HG03571 (cell line): Measurements from ENCODE around the gene FER1L5.

Experiments used
- ATAC-seq: cut with Tn5 transposase; IDR thresholded peaks from one replicate; pipeline ENCODE4 v1.9.1; 2021; ENCODE audit not compliant: unreplicated experiment

The FER1L5 gene

DNA sequence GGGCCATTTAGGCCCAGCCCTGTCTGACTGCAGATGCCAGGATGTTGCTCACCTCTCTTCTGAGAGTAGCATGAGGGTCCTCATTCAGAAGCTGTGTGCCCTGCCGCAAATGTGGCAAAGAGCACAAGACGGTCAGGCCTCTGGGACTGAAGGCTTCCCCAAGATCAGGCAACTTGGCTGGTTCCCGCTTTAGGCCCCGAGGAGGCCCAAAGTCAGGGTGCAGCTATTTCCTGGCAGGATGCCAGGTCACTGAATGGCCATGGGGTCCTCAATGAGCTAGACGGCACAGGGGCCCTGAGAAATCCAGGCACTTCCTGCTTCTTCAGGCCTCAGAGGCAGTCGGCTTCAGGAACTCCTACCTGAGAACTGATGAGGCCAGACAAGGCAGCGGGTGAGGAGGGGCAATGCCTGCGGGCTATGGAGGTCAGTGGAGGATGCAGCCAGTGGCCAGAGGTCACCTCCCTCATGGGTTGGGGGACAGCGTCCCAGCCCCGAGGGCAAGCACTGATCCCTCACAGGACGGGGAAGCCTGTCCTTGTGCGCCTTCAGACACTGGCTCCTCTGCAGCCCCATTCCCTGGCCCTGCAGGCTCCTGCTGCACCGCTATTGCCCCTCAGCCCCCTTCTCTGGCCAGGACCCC is 52.4 kb downstream of the FER1L5 start:
- ATAC-seq, result no peak

DNA sequence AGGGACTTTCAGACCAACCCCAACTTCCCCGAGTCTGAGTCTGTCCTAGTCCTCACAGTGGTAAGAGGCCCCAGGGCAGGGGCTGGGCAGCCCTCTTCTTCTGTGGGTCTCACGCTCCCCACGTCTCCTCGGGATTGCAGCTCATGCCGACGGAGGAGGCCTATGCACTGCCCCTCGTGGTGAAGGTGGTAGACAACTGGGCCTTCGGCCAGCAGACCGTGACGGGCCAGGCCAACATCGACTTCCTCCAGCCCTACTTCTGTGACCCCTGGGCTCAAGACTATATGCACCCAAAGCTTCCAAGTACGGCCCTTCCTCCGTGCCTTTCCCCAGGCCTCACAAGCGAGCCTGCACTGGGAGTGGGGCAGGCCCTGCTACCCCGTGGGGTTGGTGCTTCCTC is 53.0 kb downstream of the FER1L5 start:
- no peak for ATAC-seq

DNA sequence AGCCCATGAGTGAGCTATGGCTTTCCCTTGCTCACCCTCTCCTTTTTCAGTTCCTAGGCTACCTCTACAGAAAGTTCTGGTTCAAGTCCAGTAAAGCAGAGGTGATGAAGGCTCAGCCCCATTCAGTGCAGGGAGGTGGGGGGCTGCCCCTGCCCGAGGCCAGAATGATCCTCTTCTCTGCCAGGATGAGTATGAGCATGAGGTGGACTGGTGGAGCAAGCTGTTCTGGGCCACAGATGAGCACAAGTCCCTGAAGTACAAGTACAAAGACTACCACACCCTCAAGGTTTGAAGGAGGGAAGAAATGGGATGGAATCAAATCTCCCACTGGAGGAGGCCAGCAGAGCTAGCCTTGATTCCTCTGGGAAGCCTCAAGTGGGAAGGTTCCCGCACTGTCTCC is 54.9 kb downstream of the FER1L5 start:
- no peak for ATAC-seq

- ATAC-seq, result no peak
Measured at GRCh38 chr2:96698221-96698861, 55.8 kb downstream of the FER1L5 start.

DNA sequence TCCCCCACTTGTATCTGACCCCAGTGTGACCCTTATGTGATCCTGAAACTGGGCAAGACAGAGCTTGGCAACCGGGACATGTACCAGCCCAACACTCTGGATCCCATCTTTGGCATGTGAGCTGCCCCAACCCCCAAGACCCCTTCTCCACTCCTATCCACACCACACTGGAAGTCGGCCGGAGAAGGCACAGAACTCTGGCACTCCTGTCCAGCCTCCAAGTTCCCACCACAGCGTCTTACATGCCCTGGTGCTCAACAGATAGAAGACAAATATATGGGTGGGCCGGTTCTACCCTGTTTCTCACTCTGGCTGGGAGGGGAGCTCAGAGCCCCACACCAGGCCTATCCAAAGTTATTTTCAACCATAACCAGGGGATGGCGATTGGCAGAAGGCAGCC is 56.5 kb downstream of the FER1L5 start:
- no peak for ATAC-seq

GRCh38 chr2:96699621-96700020 is 57.1 kb downstream of the FER1L5 start:
- ATAC-seq, result no peak

- no peak for ATAC-seq
Measured at GRCh38 chr2:96700086-96700485, 57.5 kb downstream of the FER1L5 start.

- ATAC-seq, result no peak
Measured at GRCh38 chr2:96701636-96702035, 59.1 kb downstream of the FER1L5 start.

DNA sequence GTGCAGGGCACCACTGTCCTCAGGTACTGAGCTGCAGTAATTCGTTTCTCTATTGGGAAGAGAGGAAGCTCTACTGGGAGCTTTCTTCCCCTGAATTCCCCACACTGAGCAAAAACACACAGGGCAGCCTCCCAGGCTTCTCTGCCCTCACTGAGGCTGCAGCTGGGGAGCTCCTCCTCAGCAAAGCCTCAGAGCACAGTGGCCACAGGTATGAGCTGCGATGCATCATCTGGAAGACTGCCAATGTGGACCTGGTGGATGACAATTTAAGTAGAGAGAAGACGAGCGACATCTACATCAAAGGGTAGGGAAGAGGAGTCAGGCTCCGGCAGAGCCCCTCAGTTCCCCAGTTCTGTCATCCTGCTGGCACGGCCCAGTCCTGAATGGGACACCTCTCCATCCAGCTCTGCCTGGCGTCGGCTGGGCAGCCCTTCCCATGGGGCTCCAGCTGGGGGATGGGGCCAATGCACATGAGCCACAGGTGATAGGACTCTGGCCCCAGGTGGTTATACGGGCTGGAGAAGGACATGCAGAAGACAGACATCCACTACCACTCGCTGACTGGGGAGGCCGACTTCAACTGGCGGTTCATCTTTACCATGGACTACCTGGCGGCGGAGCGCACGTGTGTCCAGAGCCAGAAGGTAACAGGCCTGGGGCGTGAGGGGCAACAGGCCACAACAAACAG is 59.7 kb downstream of the FER1L5 start:
- ATAC-seq, result no peak

DNA sequence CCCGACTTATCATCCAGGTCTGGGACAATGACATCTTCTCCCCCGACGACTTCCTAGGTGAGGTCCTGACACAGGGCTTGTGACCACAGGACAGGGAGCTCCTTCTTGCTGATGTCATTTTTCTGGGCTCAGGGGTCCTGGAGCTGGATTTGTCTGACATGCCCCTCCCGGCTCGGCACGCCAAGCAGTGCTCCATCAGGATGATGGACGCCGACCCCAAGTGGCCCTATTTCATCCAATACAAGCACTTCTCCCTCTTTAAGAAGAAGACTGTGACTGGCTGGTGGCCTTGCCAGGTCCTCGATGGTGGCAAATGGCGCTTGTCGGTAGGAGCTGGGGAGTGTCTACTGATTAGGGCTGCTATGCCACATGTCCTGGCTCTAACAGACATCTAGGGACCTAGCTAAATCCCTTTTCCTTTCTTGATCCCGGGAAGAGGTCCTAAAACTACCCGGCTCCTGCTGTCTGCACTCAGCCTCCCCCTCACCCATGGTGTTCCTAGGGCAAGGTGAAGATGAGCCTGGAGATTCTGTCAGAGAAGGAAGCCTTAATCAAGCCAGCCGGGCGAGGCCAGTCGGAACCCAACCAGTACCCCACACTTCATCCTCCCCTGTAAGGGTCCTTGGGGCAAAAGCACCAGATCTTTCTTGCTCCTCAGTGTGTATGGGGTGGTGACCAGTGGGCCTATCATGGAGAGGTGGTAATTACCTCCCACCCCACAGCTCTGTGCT is 60.6 kb downstream of the FER1L5 start:
- no peak for ATAC-seq

GRCh38 chr2:96710985-96711384 is 68.4 kb downstream of the FER1L5 start:
- no peak for ATAC-seq

GRCh38 chr2:96715658-96716057 is 73.1 kb downstream of the FER1L5 start:
- ATAC-seq, result no peak

- no peak for ATAC-seq
Measured at GRCh38 chr2:96716388-96716787, 73.8 kb downstream of the FER1L5 start.

DNA sequence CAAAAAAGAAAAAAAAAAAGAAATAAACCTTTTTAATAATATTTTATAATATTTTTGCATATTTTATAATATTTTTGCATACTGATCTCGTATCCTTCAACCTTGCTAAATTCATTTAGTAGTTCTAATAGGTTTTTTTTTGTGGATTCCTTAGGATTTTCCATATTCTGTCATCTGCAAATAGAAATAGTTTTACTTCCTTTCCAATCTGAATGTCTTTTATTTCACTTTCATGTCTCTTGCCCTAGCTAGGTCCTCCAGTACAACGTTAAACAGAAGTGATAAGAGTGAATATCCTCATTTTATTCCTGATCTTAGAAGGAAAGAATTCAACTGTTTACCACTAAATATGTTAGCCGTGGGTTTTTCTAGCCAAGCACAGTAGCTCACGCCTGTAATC is 83.6 kb downstream of the FER1L5 start:
- no peak for ATAC-seq

- no peak for ATAC-seq
Measured at GRCh38 chr2:96727431-96727830, 84.9 kb downstream of the FER1L5 start.

- ATAC-seq, result no peak
Measured at GRCh38 chr2:96729748-96730147, 87.2 kb downstream of the FER1L5 start.

DNA sequence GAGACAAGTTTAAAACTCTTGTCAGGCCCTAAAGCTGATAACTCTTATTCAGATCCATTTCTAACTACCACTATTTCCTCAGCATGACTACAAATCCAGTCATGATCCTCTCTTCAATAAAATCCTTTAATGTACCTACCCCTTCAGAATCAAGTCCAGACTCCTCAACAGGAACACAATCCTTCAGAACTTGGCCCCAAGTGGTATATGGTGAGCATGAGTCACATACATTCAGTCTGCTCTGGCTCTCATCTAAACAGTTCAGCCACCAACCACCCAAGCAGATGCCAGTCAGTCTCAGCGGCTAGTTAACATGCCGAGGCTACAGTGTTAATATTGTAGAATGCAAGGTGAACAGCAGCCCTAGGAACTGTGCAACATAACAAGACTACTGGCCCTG is 87.6 kb downstream of the FER1L5 start:
- ATAC-seq, result no peak

DNA sequence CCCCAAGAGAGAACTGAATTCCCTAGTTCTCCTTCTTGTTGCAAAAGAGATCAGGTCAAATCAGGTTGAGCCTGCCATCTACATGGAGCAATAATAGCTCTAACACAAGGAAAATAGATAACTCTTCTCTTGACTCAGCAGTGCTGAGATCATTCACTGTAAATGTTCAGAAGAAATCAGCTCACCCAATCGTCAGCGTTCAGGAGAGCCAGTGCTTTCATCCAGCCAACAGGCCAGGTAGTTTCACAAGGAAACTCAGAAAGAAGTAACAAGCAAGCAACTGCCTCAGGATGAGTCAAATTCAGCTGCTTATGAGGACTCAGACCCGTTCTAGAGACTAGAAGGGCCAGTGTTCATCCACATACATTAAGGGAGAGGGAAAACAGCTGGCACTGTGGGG is 91.4 kb downstream of the FER1L5 start:
- no peak for ATAC-seq

- ATAC-seq, result no peak
Measured at GRCh38 chr2:96734880-96735583, 92.5 kb downstream of the FER1L5 start.

DNA sequence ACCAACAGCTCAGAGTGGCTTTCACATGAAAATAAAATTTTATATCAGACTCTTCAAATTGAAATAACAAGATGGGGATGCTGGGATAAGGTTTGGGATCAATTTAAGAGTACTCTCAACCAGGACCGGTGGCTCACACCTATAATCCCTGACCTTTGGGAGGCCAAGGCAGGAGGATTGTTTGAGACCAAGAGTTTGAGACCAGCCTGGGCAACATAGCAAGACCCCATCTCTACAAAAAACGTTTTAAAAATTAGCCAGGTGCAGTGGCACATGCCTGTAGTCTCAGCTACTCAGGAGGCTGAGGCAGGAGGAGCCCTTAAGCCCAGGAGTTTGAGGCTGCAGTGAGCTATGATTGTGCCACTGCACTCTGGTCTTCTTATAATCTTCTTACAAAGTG is 94.7 kb downstream of the FER1L5 start:
- no peak for ATAC-seq

- no peak for ATAC-seq
Measured at GRCh38 chr2:96737831-96738230, 95.3 kb downstream of the FER1L5 start.
